HCT116 (cell line): ENCODE data around the gene DLG5.

Experiments
- EGR1 ChIP-seq: IDR thresholded peaks from 2 replicates; pipeline ENCODE4 v1.6.1; 2012; ENCODE audit warnings: low read depth
- EZH2 ChIP-seq: fragments of 200-600 bp; sonication (generic); IDR thresholded peaks from 2 replicates; pipeline ENCODE4 v1.6.1; 2017; ENCODE audit warnings: antibody characterized with exemption, mixed run types
- FOSL1 ChIP-seq: IDR thresholded peaks from 2 replicates; pipeline ENCODE4 v1.6.1; 2012; ENCODE audit warnings: low read depth
- POLR2A ChIP-seq: IDR thresholded peaks from 2 replicates; pipeline ENCODE4 v1.7.0; 2011; ENCODE audit warnings: borderline replicate concordance; ENCODE audit not compliant: insufficient read depth, insufficient read length; ENCODE audit errors: extremely low read depth
- SIN3A ChIP-seq: IDR thresholded peaks from 2 replicates; pipeline ENCODE4 v1.6.1; 2012; ENCODE audit warnings: low read depth
- TCF7L2 ChIP-seq: IDR thresholded peaks from 2 replicates; pipeline ENCODE4 v1.7.0; 2011; ENCODE audit warnings: borderline replicate concordance, inconsistent platforms; ENCODE audit not compliant: insufficient read depth, insufficient read length; ENCODE audit errors: extremely low read depth
- TF ChIP-seq, protein P1 (sequence below), 3 experiments: fragments of 200-600 bp in 1 of 3; sonication (generic) in 1 of 3; IDR thresholded peaks in 2 of 3; conservative IDR thresholded peaks in 1 of 3; 2 replicates each; pipeline ENCODE4 v1.5.1; 2012 to 2017; ENCODE audit warnings: low read depth in 2 of 3, low read length in 2 of 3, antibody characterized with exemption in 1 of 3, borderline replicate concordance in 1 of 3, control low read depth in 1 of 3, mild to moderate bottlenecking in 1 of 3, mixed read lengths in 1 of 3, mixed run types in 1 of 3, moderate library complexity in 1 of 3; ENCODE audit not compliant: insufficient read depth in 1 of 3
- TF ChIP-seq, protein P2 (sequence below): IDR thresholded peaks from 2 replicates; pipeline ENCODE4 v1.6.1; 2012

DNA sequence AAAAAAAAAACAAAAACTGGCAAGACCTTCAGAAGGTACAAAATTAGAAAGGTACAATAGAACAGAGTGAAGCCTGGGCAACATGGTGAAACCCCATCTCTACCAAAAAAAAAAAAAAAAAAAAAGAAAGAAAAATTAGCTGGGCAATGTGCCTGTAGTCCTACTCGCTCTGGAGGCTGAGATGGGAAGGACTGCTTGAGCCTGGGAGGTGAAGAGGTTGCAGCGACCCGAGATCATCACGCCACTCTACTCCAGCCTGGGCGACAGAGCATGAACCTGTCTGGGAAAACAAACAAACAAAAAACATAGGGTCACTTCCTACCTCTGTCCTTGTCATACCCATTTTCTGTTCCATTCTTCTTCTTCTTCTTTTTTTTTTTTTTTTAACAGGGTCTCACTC is 45.6 kb upstream of the DLG5 start:
- no peak for TF ChIP-seq FOSL1
- TF ChIP-seq, protein P1, sequence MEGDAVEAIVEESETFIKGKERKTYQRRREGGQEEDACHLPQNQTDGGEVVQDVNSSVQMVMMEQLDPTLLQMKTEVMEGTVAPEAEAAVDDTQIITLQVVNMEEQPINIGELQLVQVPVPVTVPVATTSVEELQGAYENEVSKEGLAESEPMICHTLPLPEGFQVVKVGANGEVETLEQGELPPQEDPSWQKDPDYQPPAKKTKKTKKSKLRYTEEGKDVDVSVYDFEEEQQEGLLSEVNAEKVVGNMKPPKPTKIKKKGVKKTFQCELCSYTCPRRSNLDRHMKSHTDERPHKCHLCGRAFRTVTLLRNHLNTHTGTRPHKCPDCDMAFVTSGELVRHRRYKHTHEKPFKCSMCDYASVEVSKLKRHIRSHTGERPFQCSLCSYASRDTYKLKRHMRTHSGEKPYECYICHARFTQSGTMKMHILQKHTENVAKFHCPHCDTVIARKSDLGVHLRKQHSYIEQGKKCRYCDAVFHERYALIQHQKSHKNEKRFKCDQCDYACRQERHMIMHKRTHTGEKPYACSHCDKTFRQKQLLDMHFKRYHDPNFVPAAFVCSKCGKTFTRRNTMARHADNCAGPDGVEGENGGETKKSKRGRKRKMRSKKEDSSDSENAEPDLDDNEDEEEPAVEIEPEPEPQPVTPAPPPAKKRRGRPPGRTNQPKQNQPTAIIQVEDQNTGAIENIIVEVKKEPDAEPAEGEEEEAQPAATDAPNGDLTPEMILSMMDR (IDR thresholded peaks at IDR 0.05 in 2 of 3, conservative IDR thresholded peaks at IDR 0.05 in 1 of 3; ENCODE audit: borderline replicate concordance in 1 of 3, insufficient read depth in 1 of 3, low read depth in 2 of 3, low read length in 2 of 3) = no peak
- TF ChIP-seq TCF7L2 = no peak
- no peak for TF ChIP-seq EGR1
- no peak for TF ChIP-seq EZH2
- TF ChIP-seq POLR2A = no peak
- TF ChIP-seq, protein P2, sequence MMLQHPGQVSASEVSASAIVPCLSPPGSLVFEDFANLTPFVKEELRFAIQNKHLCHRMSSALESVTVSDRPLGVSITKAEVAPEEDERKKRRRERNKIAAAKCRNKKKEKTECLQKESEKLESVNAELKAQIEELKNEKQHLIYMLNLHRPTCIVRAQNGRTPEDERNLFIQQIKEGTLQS = no peak
- no peak for TF ChIP-seq SIN3A
